ENCODE data around the gene TCP1.

DNA sequence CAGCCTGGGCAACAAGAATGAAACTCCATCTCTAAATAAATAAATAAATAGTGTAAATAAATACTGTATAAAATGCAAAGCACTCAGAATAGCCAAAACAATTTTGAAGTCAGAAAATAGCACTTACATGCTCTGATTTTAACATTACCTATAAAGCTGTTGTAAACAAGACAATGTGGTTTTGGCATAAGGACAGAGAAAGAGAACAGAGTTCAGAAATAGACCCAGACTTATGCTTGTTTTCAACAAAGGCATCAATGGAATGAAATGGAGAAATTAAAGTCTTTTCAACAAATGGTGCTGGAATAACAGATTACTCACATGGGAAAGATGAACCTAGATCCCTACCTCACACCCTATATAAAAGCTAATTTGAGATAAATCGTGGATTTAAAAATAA is 17.2 kb downstream of the TCP1 start:
- TF ChIP-seq POLR2AphosphoS5 (IDR thresholded peaks at IDR 0.05; ENCODE audit: borderline replicate concordance, low read depth, low read length) (no peak), EZH2 (IDR thresholded peaks at IDR 0.05) (no peak), FOXP2 (optimal IDR thresholded peaks at IDR 0.05; ENCODE audit: control extremely low read depth, extremely low read length, insufficient read depth) (no peak)
